Right lobe of liver (tissue), 4 donors: ENCODE measurements around the gene CAMTA1.

ENCODE experiments used
- CTCF ChIP-seq, 4 donors: fragments of 200-600 bp in 3 of 4; fragments of 450-650 bp in 1 of 4; IDR thresholded peaks; one replicate each; pipeline versions ENCODE4 v1.5.1 to v1.8.0; 2016 to 2022; ENCODE audit warnings: antibody characterized with exemption in 4 of 4, mild to moderate bottlenecking in 2 of 4
- POLR2A ChIP-seq: fragments of 450-650 bp; IDR thresholded peaks from one replicate; pipeline ENCODE4 v1.6.1; 2017; ENCODE audit warnings: antibody characterized with exemption, mild to moderate bottlenecking
- donor health status: DM: no; HTN: no; CAD: no.
- donor health status: DM: no; HTN: no; CAD: no.
- donor health status: DM: no; HTN: yes; CAD: no.

- TF ChIP-seq POLR2A (no peak), CTCF (IDR thresholded peaks at IDR 0.05) (no peak)
Measured at GRCh38 chr1:6862906-6863305, 77.7 kb downstream of the CAMTA1 start.
